ENCODE measurements around the gene DNM3.

DNM3 gene

DNA sequence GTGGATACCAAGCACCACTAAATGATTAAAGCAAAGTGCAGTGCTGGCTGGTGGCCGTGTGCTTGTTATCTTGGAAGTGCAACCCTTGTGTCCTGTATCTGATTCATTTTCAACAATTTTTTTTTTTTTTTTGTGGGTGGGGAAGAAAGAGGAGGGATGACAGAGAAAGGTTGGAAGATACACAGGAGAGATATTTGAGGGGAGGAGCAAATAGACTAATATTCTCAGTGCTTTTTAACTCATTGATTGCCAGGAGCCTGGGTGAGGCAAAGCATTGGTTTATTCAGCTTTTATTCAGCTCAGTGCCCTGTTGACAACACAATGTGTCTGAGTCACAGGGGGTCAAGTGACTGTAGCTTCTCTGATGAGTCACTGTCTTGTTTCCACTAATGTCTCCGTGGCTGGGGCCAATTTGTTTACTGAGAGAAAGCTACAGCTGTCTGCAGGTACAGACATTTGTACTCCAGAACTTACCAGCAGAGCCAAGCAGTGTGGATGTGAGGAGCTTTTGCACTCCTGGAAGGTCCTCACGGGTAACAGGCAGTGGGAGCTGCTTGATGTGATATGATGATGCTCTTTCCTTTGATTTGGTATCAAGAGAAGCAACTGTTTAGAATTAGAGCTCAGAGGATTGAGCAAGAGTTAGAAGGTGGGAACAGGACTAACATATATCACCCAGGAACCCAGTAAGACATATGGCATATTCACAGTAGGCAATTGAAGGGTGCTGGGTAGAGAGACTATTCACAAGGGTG is 23.6 kb upstream of the DNM3 start:
- DNase-seq (ENCODE audit: low read depth): no peak

DNA sequence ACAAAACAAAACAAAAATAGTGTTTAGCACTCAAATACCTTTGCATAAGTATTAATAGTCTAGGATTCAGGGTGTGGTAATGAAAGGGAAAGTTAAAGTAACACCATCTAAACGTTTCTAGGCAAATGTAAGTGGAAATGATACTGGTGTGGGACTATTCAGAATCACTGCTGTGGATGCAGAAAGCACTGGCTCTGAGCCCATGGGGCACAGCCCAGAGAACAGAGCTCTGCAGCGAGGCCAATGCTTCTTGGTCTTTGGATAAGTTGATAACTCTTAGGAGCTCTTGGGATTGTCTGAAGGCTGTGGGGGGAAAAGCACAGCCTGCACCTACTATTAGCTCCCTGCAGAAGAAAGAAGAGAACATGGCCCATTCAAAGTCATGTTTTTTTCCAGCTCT is 21.4 kb upstream of the DNM3 start:
- DNase-seq (ENCODE audit: low read depth): no peak

DNA sequence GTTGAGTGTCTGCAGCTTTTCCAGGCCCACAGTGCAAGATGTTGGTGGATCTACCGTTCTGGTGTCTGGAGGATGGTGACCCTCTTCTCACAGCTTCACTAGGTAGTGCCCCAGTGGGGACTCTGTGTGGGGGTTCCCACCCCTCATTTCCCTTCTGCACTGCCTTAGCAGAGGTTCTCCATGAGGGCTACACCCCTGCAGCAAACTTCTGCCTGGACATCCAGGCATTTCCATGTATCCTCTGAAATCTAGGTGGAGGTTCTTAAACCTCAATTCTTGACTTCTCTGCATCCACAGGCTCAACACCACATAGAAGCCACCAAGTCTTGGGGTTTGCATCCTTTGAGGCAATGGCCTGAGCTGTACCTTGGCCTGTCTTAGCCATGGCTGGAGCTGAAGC is 14.3 kb upstream of the DNM3 start:
- no peak for DNase-seq (ENCODE audit: low read depth)

DNA sequence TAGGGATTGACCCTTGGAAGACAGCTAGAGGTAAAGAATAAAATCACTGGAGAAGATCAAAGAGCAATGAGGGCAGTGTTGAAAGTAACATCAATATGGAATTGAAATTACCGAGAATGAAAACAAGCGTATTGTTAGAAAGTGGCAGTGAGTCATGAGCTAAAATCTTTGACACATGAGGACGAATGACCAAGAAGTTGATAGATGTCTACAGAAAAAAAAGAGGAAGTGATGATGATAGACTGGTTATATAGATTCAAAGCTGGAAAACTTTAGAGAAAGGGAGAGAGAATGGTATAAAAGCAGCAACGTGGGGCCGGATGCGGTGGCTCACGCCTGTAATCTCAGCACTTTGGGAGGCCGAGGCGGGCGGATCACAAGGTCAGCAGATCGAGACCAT is 12.5 kb upstream of the DNM3 start:
- DNase-seq (ENCODE audit: low read depth): no peak

DNA sequence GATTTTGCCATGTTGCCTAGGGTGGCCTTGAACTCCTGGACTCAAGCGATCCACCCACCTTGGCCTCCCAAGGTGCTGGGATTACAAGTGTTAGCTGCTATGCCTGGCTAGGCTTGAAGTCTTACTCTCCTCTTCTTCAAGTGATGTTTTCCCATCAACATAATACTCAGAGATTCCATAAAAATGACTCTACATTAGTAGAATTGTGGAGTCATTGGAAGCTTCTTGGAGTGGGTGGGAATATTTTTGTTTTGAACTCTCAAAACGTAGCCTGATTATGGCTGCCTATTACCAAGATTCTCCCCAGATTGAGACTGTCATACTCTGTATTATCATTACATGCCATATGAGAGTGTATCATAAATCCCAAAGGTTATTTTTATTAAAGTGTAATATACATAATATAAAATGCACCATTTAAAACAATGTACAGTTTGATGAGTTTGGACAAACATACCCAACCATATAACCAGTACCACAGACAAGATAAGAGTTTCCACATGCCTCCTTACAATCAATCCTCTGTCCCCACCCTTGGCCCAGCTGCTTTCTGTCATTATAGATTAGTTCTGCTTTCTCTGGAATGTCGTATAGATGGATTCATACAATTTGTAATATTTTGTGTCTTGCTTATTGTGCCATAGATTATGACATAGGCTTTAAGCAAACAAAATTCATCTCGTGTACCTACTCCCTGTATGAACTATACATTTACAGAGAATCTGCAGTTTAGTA is 8.0 kb upstream of the DNM3 start:
- no peak for DNase-seq (ENCODE audit: low read depth)

DNA sequence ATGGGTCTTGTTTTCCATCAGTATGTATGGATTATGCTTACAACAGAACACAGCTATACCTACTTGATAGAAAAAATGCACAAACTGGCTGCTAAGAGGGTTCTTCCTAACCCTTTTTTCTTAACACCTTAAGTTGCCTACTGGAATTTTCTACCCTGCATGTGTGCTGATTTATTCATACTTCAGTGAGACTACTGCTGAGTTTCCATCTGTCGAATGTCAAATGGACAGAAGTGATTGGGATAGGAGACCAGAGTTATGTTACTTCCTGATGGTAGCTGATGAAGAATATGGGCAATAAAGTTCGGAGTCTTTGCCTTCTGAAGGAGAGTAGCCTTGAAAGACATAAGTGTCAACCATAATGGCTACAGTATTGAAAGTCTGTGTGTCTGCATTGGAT is 6.5 kb upstream of the DNM3 start:
- no peak for DNase-seq (ENCODE audit: low read depth)

DNA sequence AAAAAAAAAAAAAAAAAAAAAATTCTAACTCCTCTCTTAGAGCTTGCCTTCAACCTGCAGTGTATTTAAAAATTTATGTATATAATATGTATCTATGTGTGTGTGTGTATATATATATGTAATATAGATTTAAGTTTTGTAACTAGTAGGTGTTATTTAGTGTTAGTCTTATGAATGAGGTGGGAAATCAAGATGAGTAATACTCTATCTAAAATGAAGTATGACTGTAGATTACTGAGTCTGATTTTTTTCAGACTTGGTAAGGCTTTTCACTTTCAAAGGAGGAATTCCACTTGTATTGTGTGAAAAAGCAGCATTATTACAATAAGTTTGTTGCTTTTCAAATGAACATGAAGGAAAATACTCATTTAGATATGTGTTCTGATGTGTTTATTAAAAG is 5.4 kb upstream of the DNM3 start:
- DNase-seq (ENCODE audit: low read depth): no peak

DNA sequence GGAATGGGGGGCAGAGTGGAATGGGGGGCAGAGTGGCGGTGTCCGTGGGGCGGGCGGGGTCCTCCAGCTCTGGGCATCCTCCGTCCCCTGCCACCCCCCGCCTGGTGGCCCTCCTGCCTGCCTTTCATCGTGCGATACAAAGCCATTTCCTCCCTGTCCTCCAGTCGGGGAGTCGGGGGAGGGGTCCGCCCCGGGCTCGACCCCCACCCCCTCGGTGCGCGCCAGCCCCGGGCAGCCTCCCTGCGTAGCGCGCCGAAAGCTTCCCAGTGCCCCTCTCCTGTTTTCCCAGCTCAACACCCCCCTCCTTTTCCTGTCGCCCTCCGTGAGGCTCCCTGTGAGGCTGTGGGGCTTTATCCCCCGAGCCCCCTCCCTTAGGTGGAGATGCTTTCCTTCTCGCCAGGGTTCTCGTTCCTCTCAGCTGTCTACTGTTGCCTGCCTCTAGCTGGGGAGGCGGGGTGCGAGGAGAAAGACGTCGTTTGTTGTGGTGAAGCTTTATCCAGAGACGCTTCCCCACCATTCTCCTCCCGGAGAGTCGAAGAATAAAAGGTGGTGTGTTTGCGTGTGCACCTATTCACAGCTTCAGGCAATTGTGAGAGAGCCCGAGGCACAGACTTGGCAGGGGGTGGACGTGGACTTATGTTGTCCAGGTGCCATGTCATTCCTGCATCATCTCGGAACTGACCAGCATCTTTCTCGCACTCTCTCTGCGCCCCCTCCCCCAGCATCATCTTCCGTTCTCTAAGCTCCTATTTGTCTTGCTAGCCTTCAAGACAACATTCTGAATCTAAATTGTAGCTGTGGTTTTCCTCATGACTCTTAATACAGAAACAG is 848 bp downstream of the DNM3 start:
- DNase-seq (ENCODE audit: low read depth): no peak

DNA sequence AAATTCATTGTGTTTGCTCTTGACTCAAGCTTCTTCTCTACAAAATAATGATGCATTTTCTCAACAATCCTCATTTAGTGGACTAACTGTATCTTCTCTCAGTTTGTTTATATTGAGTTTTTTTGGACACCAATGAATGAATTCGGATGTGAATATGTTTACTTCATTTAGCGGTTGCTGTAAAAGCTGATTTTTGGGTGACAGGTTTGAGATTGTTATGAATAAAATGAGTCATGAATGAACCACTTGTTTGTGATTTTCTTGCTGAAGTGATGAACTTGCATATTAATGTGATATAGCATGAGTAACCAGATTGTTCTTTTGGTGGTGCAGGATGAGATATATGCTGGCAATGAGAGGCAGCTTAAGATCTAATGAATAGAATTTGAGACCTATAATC is 3.1 kb downstream of the DNM3 start:
- DNase-seq (ENCODE audit: low read depth): no peak

DNA sequence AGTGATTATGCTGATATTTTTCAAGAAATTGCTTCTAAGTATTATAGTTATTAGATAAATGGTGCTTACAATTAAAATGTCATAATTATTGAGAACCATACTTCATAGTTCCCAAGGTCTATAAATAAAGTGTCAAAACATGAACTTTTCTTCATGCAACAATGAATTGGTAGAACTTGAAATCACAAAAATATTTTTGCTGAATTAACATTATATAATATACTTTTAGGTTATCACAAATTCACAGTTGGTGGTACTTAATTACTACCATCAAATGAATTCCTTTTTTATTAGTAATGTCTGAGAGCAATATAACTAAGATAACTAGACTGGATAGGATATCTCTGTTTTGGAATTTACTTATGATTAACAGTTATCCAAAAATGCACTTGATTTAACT is 4.7 kb downstream of the DNM3 start:
- no peak for DNase-seq (ENCODE audit: low read depth)

DNA sequence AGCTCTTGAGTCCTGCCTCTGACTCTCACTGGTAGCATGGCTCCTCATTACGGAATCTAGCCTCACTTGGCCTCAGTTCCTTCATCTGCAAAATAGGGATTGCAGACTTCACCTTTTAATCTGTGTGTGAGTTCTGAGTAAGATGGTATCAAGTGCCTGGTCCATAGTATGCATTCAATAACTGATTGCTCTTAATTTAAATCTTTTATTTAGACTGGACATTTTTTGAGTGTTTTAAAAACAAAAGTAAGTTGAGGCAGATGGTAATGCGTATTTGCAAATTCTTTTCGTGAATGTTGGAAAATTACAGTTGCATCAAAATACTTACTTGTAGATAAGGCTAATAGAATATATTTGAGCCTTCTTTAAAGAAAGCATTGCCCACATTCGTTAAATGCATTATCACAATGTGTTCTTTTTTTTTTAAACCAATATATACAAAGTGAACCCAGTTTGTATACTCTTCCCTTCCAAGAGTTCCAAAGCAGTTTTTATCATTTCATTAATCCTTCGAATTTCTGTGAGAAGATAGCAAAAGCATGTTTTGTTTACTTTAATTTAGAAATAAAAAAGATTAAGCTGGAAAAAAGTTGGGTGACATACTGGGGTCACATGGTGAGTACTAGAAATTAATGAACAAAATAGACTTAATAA is 8.1 kb downstream of the DNM3 start:
- no peak for DNase-seq (ENCODE audit: low read depth)

DNA sequence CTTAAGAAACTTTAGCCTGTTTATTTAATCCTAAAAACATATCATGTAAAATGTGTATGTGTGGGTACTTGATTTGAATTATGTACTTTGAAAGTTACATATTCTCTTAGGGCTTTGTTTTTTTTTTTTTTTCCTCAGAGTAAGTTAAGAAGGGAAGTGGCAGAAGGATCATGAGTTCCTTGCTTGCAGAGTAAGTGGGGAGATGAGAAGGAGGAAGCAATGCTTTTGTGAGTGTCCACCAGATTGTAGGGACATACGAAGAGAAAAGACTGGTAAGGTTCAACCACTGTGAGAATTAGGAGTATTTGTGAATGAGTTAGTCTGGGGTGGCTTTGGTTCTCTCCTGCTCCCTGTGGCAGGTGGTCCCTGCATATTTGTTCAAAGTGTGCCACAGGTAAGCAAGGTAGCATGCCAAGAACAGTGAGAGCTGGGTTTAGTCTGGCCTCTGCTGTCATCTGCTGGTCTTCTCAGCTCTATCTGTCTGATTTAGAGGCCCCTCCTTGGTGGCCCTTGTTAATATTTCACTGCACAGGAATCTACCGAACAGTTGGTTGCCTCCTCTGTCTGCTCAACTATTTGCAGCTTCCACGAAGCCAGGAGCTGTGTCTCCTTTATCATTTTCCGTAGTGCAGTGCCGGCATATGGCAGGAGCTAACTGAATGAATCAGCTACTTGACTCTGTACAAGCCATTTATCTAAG is 9.5 kb downstream of the DNM3 start:
- no peak for DNase-seq (ENCODE audit: low read depth)

DNA sequence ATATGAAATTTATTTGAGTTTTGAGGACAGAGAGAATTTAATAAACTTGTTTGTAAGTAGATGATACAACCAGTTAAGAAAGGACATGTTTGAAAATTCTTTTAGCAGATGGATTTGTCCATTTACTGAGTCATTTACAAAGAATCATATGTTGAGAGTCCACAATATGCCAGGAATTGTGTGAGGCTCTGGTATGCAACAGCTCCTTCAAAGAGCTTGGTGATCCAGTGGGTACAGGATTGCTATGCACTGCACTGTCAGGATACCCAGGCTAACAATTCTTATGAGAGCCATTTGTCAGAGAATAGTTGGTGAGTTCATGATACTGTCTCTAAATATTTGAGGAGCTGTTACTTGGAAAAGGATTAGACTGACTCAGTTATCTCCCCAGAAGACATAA is 11.0 kb downstream of the DNM3 start:
- DNase-seq (ENCODE audit: low read depth): no peak

DNA sequence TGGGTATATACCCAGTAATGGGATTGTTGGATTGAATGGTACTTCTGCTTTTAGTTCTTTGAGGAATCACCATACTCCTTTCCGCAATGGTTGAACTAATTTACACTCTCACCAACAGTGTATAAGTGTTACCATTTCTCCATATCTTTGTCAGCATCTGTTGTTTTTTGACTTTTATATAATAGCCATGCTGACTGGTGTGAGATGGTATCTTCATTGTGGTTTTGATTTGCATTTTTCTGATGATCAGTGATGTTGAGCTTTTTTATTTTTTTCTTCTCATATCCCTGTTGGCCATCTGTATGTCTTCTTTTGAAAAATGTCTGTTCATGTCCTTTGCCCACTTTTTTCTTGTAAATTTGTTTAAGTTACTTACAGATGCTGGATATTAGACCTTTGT is 14.1 kb downstream of the DNM3 start:
- no peak for DNase-seq (ENCODE audit: low read depth)

DNA sequence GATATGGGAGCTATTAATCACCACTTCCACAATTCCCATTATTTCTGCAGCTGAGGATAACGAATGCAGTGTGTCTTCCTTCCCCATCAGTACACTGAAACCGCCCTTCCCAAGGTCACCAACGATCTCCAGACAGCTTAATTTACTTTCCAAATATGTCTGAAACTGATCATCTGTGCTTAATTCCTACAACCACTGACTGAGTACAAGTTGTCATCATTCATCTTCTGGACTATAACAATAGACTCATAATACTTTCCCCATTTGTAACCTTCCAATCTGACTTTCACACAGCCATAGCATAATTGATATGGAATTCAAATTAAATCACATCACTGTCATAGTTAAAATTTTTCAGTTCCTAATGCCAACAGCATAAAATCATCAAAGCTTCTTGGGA is 17.4 kb downstream of the DNM3 start:
- no peak for DNase-seq (ENCODE audit: low read depth)

DNA sequence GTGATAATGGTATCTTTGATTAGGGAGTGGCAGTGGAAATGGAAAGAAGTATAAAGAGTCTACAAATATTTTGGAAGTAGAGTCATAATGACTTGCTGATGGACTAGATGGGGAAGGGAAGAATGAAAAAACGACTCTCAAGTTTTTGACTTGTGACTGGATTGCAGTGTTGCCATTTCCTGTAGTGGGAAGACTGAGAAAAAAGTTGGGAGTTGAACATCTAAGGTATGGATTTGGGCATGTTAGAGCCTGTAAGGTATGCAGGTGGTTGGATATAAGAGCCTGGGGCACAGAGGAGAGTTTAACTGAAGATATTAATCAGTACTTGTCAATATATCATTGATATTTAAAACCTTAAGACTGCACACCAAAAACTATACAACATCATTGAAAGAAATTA is 19.4 kb downstream of the DNM3 start:
- no peak for DNase-seq (ENCODE audit: low read depth)

DNA sequence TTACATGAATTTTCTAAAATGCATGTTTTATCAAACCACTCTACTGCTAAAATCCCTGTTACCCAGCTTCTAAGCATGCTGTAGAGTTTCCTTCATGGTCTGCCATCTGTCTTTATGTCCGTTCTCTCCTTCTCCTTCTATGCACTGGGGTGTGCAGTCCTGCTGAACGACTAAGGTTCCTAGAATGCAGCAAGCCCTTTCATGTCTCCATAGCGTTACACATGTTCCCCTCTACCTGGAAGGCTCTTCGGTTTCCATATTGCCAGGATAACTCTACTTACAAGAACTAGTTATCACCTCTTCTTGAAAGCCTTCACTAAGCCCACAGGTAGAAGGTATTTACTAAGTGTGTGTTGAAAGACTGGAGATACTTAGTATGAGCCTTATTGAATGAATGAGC is 22.2 kb downstream of the DNM3 start:
- DNase-seq (ENCODE audit: low read depth): no peak

DNA sequence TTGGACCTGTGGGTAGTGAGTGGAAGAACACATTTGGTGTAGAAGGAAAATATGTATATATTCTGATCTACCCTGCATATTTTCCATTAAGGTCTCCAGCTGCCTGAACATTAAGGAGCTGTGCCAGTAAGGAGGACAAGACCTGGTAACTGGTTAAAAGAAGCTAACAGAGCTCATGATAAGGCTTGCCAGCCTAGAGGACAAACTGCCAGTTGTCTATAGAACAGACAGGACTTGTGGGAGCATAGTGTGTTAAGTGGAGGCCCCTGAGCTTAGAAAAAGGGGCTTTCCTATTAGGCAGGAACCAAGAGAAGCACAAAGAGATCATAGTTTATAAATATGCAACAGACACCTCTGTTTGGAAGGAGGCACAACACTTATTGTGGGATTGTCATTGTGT is 23.0 kb downstream of the DNM3 start:
- no peak for DNase-seq (ENCODE audit: low read depth)

DNA sequence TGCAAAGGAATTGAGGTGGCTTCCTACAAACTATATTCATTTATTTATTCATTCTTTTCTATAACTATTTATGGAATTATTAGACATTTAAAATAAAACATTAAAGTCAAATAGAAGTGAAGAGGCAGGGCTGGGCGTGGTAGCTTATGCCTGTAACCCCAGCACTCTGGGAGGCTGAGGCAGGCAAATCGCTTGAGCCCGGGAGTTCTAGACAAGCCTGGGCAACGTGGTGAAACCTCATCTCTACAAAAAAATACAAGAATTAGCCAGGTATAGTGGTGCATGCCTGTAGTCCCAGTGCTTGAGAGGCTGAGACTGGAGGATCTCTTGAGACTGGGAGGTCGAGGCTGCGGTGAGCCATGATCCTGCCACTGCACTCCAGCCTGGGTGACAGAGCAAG is 23.8 kb downstream of the DNM3 start:
- no peak for DNase-seq (ENCODE audit: low read depth)

DNA sequence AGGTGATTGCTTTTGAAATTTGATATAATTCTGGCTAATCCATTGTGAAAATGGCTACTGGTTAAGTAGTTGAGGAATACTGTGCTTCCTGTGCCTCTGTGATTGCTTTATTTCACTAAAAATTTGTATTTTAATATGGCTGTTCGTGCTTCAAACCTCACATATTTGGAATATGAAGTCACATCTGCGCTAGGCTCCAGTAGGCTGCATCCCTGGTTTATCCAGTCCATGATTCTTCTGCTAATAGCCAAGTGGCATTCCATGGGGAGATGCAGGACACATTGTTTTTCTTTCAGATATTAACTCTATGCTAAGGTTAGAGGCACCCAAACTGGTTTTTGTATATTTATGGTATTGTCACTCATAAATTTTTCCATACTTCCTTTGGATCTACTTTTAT is 25.9 kb downstream of the DNM3 start:
- no peak for DNase-seq (ENCODE audit: low read depth)

DNA sequence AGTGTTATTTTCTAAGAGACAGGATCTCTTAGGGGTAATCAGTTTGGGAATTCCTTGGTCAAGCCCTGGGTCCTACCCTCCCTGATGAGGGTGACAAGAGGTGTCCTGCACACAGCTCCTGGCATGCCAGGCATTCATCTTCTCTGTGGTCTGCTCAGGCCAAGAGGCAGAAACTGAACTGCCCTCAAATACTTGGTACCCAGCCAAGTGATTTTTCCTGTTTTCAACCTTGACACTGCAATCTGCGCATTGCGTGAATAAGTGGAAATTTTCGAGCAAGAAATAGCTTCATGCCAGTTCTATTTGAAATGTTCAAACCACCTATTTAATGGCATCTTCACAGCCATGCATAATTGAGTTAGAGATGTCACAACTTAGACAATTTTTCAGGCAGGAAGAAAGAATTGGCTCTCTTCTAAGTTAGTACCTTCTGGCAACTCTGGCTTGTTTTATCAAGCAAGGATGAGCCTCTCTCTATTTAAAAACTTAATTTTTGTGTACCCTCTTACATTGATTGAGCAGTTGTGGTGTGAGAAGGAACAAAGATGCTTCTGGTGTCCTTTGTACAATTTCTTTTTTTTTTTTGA is 27.0 kb downstream of the DNM3 start:
- DNase-seq (ENCODE audit: low read depth): no peak

DNA sequence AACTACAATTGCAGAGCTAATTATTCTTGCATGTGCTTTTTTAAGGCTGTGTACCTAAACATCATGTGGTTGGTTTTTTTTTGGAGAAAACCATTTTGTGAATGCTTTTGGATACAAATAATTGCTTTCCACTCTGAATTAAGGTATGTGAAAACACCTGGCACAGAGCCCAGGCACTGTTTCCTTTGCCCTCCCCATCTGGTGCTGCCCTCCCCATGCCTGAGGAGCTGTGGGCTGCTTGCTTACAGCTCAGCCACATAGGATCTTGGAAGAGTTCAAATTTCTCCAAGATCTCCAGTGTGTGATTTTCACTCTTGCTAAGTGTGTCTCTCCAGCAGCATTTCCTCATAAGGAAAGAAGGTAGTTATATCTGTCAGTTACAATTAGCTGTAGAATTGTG is 27.8 kb downstream of the DNM3 start:
- DNase-seq (ENCODE audit: low read depth): no peak
